Osteoblast (primary cell): ENCODE data around the gene SHB. TPM values are rescaled to one million over a fixed set of nuclear protein-coding genes. Genes with fewer than 3 reads are reported as not detected.

Source experiments
- DNase-seq: peaks from one replicate; pipeline ENCODE4 v3.0.0; 2011; ENCODE audit warnings: low spot score, mixed read lengths; ENCODE audit not compliant: insufficient read length; ENCODE audit errors: missing footprints
- H2AFZ ChIP-seq: 2 replicates; pipeline ENCODE4 v1.6.0; 2011; ENCODE audit warnings: mild to moderate bottlenecking, low read length
- H3K27ac ChIP-seq: 2 replicates; pipeline ENCODE4 v1.5.1; 2011; ENCODE audit warnings: mild to moderate bottlenecking, low read depth, low read length, moderate library complexity
- H3K27me3 ChIP-seq: 2 replicates; pipeline ENCODE4 v1.6.0; 2012; ENCODE audit warnings: mild to moderate bottlenecking, control low read depth, inconsistent platforms, low read length, moderate library complexity; ENCODE audit not compliant: insufficient read depth
- H3K36me3 ChIP-seq: 2 replicates; pipeline ENCODE4 v1.5.1; 2011; ENCODE audit warnings: mild to moderate bottlenecking, low read length, control low read depth, moderate library complexity; ENCODE audit not compliant: insufficient read depth
- H3K4me1 ChIP-seq: 2 replicates; pipeline ENCODE4 v1.5.1; 2011; ENCODE audit warnings: mild to moderate bottlenecking, low read length, control low read depth, moderate library complexity; ENCODE audit not compliant: insufficient read depth
- H3K4me2 ChIP-seq: 2 replicates; pipeline ENCODE4 v1.6.0; 2011; ENCODE audit warnings: mild to moderate bottlenecking, low read length; ENCODE audit not compliant: insufficient read depth
- H3K4me3 ChIP-seq: fragments of 200-600 bp; sonication (generic); 3 replicates; pipeline ENCODE4 v1.5.1; 2012; ENCODE audit warnings: mild to moderate bottlenecking, low read length, inconsistent platforms; ENCODE audit not compliant: insufficient read depth
- H3K79me2 ChIP-seq: 2 replicates; pipeline ENCODE4 v1.6.0; 2012; ENCODE audit warnings: mild to moderate bottlenecking, low read length, control low read depth, inconsistent platforms; ENCODE audit not compliant: insufficient read depth
- H3K9me3 ChIP-seq: 2 replicates; pipeline ENCODE4 v1.5.1; 2011; ENCODE audit warnings: low read depth, low read length, control low read depth
- H4K20me1 ChIP-seq: 2 replicates; pipeline ENCODE4 v1.6.0; 2012; ENCODE audit warnings: mild to moderate bottlenecking, low read length, control low read depth; ENCODE audit not compliant: insufficient read depth
- total RNA-seq: library from RNA; depleted of rRNA; stranded (reverse); fragments of >200 nt; gene quantifications from 2 replicates; pipeline ENCODE4 v1.2.3, GENCODE V29; 2012
- TF ChIP-seq, protein P1 (sequence below): IDR thresholded peaks from 2 replicates; pipeline ENCODE4 v1.5.1; 2011; ENCODE audit warnings: mild to moderate bottlenecking, low read depth, low read length, moderate library complexity; ENCODE audit errors: extremely low read depth

SHB gene
- total RNA-seq, 1 donor, result 9.4 TPM

DNA sequence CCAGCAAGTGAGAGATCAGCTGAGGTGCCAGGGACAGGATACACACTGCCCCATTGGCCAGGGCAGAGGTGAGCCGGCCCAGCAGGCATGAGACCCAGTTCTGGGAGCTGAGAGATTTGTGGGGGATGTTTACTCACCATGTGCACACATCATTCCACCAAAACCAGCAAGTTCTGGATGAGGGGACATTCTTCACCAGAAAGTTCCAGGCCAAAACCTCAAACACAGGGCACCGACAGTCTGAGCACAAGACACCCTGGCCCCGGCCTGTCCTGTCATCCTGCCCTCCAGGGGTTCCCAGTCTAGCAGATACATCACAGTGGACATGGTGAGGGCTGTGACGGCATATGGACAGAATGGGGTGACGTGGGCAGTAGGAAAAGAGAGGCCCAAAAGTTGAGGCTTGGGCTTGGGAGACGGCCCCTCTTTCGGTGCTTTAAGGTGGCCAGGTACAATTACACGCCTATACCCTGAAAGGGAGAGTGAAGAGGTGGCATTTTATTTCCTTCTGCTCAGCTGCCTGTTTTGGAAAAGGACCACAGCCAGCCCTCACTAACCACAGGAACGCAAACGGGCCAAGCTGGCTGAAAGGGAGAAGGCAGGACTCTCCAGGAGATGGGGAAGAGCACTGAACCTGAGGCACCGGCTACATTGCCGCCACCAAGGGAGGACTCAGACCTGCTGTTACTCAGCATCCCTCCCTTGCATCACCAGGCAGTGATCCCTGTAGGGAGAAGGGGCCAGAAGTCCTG lies 64.0 kb downstream of the SHB start:
- Histone ChIP-seq H3K27ac (peak overlapping the region; percentile 50), H3K79me2 (peaks cover 53% of the 10 kb centered on the region), H2AFZ (no peak overlapping the region), H3K4me3 (no peak overlapping the region), H3K36me3 (peaks cover 2% of the 10 kb centered on the region), H4K20me1 (peaks cover 9% of the 10 kb centered on the region), H3K27me3 (no peaks in the 10 kb centered on the region), H3K4me1 (peaks cover 33% of the 10 kb centered on the region), H3K9me3 (no peaks in the 10 kb centered on the region), H3K4me2 (no peak overlapping the region)
- TF ChIP-seq, protein P1, sequence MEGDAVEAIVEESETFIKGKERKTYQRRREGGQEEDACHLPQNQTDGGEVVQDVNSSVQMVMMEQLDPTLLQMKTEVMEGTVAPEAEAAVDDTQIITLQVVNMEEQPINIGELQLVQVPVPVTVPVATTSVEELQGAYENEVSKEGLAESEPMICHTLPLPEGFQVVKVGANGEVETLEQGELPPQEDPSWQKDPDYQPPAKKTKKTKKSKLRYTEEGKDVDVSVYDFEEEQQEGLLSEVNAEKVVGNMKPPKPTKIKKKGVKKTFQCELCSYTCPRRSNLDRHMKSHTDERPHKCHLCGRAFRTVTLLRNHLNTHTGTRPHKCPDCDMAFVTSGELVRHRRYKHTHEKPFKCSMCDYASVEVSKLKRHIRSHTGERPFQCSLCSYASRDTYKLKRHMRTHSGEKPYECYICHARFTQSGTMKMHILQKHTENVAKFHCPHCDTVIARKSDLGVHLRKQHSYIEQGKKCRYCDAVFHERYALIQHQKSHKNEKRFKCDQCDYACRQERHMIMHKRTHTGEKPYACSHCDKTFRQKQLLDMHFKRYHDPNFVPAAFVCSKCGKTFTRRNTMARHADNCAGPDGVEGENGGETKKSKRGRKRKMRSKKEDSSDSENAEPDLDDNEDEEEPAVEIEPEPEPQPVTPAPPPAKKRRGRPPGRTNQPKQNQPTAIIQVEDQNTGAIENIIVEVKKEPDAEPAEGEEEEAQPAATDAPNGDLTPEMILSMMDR, result no peak
- DNase-seq, result peak; percentile 85

- Histone ChIP-seq H3K4me1 (peaks cover 38% of the 10 kb centered on the region), H3K27me3 (no peaks in the 10 kb centered on the region), H3K9me3 (no peaks in the 10 kb centered on the region), H3K4me3 (no peak overlapping the region), H3K36me3 (peaks cover 2% of the 10 kb centered on the region), H3K27ac (peak overlapping the region; percentile 9), H3K4me2 (no peak overlapping the region), H2AFZ (no peak overlapping the region), H4K20me1 (peaks cover 9% of the 10 kb centered on the region), H3K79me2 (peaks cover 52% of the 10 kb centered on the region)
- TF ChIP-seq, protein P1, result no peak
- no peak for DNase-seq
These were observed 64.8 kb downstream of the SHB start for GRCh38 chr9:38003946-38004808.

DNA sequence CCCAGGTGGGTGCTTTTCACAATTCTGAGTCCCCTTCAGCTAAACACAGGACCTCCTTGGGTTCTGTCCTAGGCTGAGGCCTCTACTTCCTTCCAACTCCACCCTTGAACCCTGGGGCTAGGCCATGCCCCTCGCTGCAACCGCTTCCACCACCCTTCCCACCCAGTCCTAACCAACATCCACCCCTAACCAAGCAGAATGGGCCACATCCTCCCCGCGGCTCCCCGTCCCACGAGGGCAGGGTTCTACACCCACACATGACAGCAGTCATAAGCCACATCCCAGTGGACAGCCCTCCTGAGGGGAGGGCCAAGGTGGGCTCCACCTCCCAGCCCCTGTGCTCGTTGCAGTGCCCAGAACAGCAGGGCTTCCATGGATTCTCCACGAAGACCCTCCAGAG lies 65.8 kb downstream of the SHB start:
- Histone ChIP-seq H3K27ac (no peak overlapping the region), H2AFZ (no peak overlapping the region), H3K27me3 (no peaks in the 10 kb centered on the region), H3K4me1 (peaks cover 36% of the 10 kb centered on the region), H3K4me2 (no peak overlapping the region), H3K36me3 (peaks cover 2% of the 10 kb centered on the region), H3K4me3 (no peak overlapping the region), H4K20me1 (peaks cover 9% of the 10 kb centered on the region), H3K9me3 (no peaks in the 10 kb centered on the region), H3K79me2 (peaks cover 52% of the 10 kb centered on the region)
- DNase-seq, result no peak
- TF ChIP-seq, protein P1, result no peak

- Histone ChIP-seq H3K27ac (no peak overlapping the region), H3K36me3 (peaks cover 2% of the 10 kb centered on the region), H3K4me2 (no peak overlapping the region), H2AFZ (no peak overlapping the region), H3K4me1 (peaks cover 28% of the 10 kb centered on the region), H3K9me3 (no peaks in the 10 kb centered on the region), H3K4me3 (no peak overlapping the region), H4K20me1 (peaks cover 6% of the 10 kb centered on the region), H3K27me3 (no peaks in the 10 kb centered on the region), H3K79me2 (peaks cover 51% of the 10 kb centered on the region)
- no peak for DNase-seq
- TF ChIP-seq, protein P1, result no peak
These were observed 67.6 kb downstream of the SHB start for GRCh38 chr9:38001430-38001829.
